Measurements from ENCODE around the gene EGLN1.

GRCh38 chr1:231418101-231418740 is 3.9 kb downstream of the EGLN1 start:
- TF ChIP-seq EZH2 (IDR thresholded peaks at IDR 0.05; ENCODE audit: borderline replicate concordance, low read length), result no peak
- no peak for TF ChIP-seq CTCF (IDR thresholded peaks at IDR 0.05; ENCODE audit: low read length)
